HG02884 (cell line): ENCODE results near the gene TGFBR2.
"Not testable (repeated sequence)": the region's sequence is repeated elsewhere in the genome, so short reads cannot be mapped to it uniquely, and the experiment has no call there.

ENCODE experiments used
- ATAC-seq: cut with Tn5 transposase; IDR thresholded peaks from one replicate; pipeline ENCODE4 v1.9.1; 2021; ENCODE audit warnings: mild to moderate bottlenecking, moderate library complexity; ENCODE audit not compliant: unreplicated experiment

Gene TGFBR2

GRCh38 chr3:30654269-30654668 lies 47.9 kb downstream of the TGFBR2 start:
- ATAC-seq = no peak

- ATAC-seq = peak; percentile 51
Measured at GRCh38 chr3:30655187-30655812, 48.9 kb downstream of the TGFBR2 start.

- no peak for ATAC-seq
Measured at GRCh38 chr3:30656624-30657141, 50.3 kb downstream of the TGFBR2 start.

DNA sequence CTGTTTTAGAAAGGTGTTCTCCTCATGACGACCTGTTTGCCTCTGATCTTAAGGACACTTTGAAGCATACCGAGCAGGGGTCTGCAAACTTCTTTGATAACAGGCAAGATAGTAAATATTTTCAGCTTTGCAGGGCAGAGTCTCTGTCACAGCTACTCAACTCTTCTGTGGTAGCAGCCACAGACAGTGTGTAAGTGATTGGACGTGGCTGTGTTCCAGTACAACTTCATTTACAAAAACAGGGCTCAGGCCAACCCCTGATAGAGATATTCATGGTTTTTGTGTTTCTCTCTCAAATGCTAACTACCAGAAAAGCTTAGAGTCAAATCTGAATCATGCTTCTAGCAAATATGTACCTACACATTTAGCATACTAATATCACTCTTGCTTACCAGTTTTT lies 51.5 kb downstream of the TGFBR2 start:
- no peak for ATAC-seq

DNA sequence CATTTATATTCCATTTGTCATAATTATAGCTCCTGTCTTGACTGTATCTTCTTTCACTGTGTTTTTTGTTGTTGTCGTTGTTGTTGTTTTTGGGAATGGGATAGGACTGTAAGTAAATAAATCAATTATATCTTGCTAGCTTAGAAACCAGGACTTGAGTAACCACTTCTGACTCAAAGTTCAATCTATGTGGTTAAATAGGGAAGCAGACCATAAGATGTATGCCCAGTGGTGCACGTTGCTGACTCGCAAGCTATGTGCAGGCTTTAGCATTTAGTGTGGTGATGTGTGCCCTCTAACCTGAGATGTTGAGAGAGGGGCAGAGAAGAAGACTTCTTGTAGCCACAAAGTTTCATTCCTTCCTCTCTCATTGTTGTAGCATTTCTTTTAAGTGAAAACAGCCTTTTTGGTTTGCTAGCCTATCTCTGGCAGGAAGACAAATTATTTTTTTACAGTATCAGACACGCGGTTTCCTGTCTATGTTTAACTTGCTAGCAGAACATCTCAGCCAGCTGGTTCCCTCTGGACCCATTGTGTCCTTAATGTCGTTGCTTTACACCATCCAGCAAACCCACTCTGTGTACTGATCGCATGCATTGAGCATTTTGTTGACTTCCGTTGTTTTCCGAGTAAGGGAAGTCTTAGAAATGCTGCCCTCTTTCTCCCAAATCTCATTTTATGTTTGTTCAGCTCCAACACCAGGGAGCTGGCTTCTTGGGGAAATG lies 52.1 kb downstream of the TGFBR2 start:
- peak; percentile 74 for ATAC-seq

GRCh38 chr3:30659270-30660130 lies 53.1 kb downstream of the TGFBR2 start:
- ATAC-seq = no peak

DNA sequence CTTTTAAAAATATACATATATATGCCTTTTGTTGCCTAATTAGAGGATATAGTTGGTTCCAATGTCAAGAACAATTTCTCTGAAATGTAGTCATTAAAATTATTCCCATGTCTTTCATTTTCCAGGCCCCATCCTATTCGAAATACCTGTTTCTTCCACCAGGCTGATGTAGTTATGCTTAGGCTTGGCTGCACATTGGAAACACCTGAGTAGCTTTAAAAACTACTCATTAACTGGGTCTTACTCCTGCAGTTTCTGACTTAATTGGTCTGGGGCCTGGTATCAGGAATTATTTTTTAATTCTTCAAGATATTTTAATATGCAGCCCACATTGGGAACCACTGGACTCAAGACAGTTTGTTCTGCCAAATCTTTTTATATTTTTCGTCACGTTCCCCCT lies 53.7 kb downstream of the TGFBR2 start:
- no peak for ATAC-seq

DNA sequence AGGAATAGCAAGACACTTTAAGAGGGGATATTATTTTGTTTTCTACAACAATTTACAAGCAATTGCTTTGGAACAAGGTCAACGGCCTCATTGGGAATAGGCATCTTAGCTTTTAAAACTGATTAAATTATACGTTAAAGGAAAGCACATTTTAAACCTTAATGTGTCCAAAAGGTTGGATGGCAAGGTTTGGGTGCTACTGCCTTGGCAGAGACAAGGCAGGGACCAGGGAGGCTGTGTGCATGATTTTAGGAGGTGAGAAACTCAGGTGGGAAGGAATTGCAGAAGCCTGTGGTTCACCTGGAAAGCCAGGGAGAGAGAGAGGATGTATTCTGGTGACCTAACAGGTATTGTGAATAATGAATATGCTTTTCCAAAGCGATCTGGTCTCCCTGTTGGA lies 54.3 kb downstream of the TGFBR2 start:
- no peak for ATAC-seq

GRCh38 chr3:30661098-30661873 lies 54.9 kb downstream of the TGFBR2 start:
- no peak for ATAC-seq

GRCh38 chr3:30662836-30663235 lies 56.4 kb downstream of the TGFBR2 start:
- ATAC-seq = no peak

DNA sequence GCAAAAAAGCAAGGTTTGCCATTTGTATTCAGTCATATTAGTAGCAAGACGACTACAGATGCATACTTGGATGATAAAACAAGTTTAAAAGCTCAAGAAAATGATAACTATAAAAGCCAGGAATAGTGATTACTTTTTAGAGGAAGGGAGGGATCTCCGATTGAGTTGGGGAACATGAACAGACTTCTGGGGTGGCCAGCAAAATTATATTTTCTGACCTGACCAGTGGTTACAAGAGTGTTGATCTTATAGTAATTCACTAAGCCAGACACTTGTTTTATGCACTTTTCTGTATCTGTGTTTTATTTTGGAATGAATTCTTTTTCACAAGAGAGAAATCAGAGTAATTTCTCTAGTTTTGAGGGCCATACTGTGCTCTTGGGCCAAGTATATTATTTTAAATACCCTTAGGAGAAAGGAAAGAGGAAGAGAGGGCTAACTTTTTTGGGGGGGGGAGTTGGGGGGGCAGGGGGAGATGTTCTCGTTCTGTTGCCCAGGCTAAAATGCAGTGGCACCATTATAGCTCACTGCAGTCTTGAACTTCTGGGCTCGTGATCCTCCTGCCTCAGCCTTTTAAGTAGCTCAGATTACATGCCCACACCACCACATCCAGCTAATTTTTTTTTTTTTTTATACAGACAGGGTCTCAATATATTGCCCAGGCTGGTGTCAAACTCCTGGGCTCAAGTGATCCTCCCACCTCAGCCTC lies 57.3 kb downstream of the TGFBR2 start:
- no peak for ATAC-seq

GRCh38 chr3:30664459-30664858 lies 58.1 kb downstream of the TGFBR2 start:
- ATAC-seq = no peak

DNA sequence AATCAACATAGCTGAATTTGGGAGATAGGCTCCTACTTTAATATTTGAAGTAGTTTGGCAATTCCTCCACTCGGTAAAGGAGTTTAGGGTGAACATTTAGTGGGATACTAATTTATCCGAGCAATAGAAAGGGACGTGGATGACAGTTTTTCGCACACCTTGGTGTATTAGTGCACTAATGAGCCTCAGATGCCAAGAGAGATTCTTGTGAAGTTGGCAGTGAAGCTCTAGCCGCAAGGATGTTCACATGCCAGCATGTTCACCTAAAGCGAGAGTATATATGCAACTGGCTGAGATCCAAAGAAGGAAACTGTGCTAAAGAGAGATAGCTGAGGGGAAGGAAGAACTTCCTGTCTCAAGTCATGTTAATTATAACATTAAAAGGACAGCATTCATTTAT lies 58.5 kb downstream of the TGFBR2 start:
- ATAC-seq = no peak

DNA sequence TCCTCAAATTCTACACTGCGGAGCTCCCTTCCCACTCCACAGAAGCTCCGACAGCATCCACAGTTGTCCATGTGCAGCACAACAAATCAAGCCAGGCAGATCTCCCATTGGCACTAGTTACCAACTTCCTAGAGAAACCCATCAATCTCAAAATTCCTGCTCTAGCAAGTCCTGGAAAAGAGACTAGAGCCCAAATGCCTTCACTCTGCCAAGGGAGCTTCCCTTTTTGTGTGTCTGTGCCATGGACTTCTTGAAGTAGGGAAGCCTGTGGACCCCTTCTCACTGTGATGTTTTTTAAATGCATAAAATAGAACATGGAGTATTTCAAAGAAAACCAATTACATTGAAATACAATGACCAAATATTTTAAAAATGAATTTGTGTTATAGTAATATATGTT lies 59.1 kb downstream of the TGFBR2 start:
- no peak for ATAC-seq

- no peak for ATAC-seq
Measured at GRCh38 chr3:30666572-30667279, 60.3 kb downstream of the TGFBR2 start.

DNA sequence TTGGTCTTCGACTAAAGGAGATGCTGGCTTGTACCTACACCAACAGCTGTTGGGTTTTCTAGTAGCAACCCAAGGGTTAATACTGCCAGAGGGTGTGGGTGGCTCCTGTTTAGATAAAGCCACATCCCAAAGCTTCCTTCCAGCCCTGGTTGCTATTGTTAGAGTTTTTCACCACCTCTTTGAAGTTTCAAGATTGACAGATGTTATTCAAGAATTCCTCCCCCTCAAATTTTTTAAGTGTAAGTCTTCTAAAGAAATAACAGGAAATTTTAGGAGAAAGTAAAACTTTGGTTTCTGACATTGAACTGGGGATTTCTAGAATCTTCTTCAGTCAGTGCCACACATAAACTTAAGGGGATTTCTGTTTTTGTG lies 60.9 kb downstream of the TGFBR2 start:
- ATAC-seq = no peak

DNA sequence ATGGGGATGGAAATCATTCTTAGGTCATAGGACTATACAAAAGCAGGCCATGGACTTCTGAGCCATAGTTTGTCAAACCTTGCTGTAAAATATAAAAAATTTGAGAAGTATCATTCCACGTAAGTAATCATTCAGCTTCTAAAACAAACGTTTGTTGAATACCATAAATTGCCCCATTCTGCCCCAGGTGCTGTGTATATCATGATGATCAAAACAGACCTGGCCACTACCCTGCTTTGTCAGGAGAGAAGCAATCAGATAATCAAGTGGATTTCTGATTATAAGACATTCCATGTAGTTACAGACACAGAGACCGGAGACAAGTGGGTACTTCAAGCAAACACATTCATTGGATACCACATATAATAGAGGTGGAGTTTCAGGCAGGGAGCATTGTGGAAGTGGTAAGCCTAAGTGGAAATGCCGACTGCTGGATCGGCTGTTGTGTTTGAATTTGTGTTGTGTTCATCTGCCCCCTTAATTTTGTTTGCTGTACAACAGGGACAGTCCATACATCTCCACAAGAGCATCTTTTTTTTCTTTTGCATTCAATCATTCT lies 61.7 kb downstream of the TGFBR2 start:
- ATAC-seq = no peak

DNA sequence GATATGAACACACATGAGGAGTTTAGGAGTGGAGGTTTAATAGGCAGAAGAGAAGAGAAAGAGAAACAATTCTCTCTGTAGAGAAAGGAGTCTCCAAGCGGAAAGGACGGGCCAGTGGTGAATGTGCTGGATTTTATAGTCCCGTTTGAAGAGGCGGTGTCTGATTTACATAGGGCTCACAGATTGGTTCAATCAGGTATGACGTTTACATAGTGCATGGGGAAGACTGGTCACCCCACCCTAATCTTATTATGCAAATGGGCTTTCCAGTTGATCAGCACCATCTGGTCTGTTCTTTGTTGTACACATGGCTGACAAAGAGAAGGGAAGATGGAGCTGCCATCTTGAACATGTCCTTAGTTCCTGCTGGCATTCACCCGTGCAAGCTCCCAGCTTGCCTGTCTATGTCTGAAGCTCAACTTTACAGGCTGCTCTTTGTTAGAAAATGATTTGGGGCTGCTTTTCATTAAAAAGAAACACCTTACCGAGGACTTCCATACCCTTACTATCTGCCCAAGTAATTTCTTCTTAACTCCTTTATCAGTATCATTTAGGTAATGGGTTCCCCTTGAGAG lies 63.0 kb downstream of the TGFBR2 start:
- not testable (repeated sequence) for ATAC-seq

GRCh38 chr3:30670292-30670691 lies 63.9 kb downstream of the TGFBR2 start:
- no peak for ATAC-seq
